NAMALWA (cell line): ENCODE results near the gene APAF1.

Experiments
- DNase-seq: peaks from one replicate; pipeline ENCODE4 v3.0.0-alpha.2; 2015; ENCODE audit warnings: low spot score

Gene APAF1

GRCh38 chr12:98763656-98764055 is 118.6 kb downstream of the APAF1 start:
- no peak for DNase-seq

GRCh38 chr12:98767248-98767647 is 122.2 kb downstream of the APAF1 start:
- no peak for DNase-seq

GRCh38 chr12:98769068-98769467 is 124.0 kb downstream of the APAF1 start:
- DNase-seq: no peak

- DNase-seq: no peak
Observed at GRCh38 chr12:98770230-98770629, 125.1 kb downstream of the APAF1 start.

GRCh38 chr12:98771811-98772752 is 127.0 kb downstream of the APAF1 start:
- DNase-seq: no peak

GRCh38 chr12:98772818-98773217 is 127.7 kb downstream of the APAF1 start:
- no peak for DNase-seq

GRCh38 chr12:98780261-98780660 is 135.2 kb downstream of the APAF1 start:
- DNase-seq: no peak

GRCh38 chr12:98783420-98783819 is 138.3 kb downstream of the APAF1 start:
- DNase-seq: no peak
